Measurements from ENCODE around the gene WFDC9. TPM values are rescaled to one million over a fixed set of nuclear protein-coding genes. Genes with fewer than 3 reads are reported as not detected.

The WFDC9 gene
- total RNA-seq, 1 experiment from 2014 or later: not detected

DNA sequence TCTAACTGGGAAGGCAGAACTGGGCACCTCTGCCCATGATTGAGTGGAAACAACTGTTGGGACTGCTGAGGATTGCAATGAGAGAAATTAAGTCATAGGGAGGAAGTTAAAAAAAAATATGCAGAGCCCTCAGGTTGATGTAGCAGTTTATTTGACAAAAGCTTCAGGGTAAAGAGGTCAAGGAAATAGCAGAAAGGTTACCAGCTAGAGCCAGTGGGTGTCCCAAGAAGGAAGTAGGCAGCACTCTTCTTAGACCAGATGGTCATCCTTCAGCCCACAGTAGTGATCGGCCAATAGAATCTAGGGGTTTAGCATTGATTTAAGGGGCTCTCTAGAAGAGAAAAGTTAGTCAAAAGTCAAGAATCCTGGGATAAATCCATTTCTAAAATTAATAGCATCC lies 23.3 kb downstream of the WFDC9 start:
- no peak for DNase-seq
- H4K8ac ChIP-seq (replicated peaks; ENCODE audit: insufficient read length, low read depth, low read length): no peak overlapping the region
- H2BK5ac ChIP-seq (ENCODE audit: insufficient read length, low read length): no peak overlapping the region
- H3K18ac ChIP-seq (ENCODE audit: insufficient read length, low read depth, low read length): no peak overlapping the region
- Mint-ChIP-seq H3K36me3 (ENCODE audit: insufficient read depth in 1 of 3, low read depth in 3 of 3) (peaks cover 2 to 19% (median 13%) of the 10 kb centered on the region in 3 experiments), H3K9me3 (peaks cover 22 to 32% of the 10 kb centered on the region in 2 experiments), H3K4me3 (no peak overlapping the region), H3K27ac (no peak overlapping the region), H3K27me3 (ENCODE audit: low read depth) (no peaks in the 10 kb centered on the region; the same call in 1 of the 2 replicates), H3K4me1 (peaks cover 10% of the 10 kb centered on the region in 2 experiments)
- WGBS (ENCODE audit: extremely low coverage, insufficient read length, low lambda C conversion rate): no CpG with 5 or more reads among the region's 1 CpG
- H4K20me1 ChIP-seq (ENCODE audit: control insufficient read depth, insufficient read depth, insufficient read length): no peaks in the 10 kb centered on the region
- no peaks in the 10 kb centered on the region for H3K79me1 ChIP-seq (ENCODE audit: insufficient read depth, low read depth, low read length, poor library complexity, severe bottlenecking)
- H4K5ac ChIP-seq (ENCODE audit: insufficient read length, low read depth, low read length): no peak overlapping the region
- no peak overlapping the region for H2BK15ac ChIP-seq (ENCODE audit: low read depth, low read length)
- peaks cover 11% of the 10 kb centered on the region for H3K9me3 ChIP-seq (ENCODE audit: control insufficient read depth, low read depth, low read length)
- no peak overlapping the region for H3K23ac ChIP-seq (ENCODE audit: insufficient read length, low read depth, low read length)
- no peak overlapping the region for H2BK12ac ChIP-seq (ENCODE audit: insufficient read length, low read depth, low read length)
- H2BK120ac ChIP-seq (ENCODE audit: low read depth, low read length, poor library complexity, severe bottlenecking): no peak overlapping the region
- H3K27ac ChIP-seq (ENCODE audit: insufficient read length, low read depth, low read length): no peak overlapping the region
- peaks cover 3% of the 10 kb centered on the region; the same call in 1 of the 2 replicates for H3K4me1 ChIP-seq (ENCODE audit: insufficient read depth, low read length)
- no peak overlapping the region for H2AK5ac ChIP-seq (ENCODE audit: insufficient read length, low read length)
- TF ChIP-seq, protein P1, sequence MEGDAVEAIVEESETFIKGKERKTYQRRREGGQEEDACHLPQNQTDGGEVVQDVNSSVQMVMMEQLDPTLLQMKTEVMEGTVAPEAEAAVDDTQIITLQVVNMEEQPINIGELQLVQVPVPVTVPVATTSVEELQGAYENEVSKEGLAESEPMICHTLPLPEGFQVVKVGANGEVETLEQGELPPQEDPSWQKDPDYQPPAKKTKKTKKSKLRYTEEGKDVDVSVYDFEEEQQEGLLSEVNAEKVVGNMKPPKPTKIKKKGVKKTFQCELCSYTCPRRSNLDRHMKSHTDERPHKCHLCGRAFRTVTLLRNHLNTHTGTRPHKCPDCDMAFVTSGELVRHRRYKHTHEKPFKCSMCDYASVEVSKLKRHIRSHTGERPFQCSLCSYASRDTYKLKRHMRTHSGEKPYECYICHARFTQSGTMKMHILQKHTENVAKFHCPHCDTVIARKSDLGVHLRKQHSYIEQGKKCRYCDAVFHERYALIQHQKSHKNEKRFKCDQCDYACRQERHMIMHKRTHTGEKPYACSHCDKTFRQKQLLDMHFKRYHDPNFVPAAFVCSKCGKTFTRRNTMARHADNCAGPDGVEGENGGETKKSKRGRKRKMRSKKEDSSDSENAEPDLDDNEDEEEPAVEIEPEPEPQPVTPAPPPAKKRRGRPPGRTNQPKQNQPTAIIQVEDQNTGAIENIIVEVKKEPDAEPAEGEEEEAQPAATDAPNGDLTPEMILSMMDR (conservative IDR thresholded peaks at IDR 0.05): no peak
- no peak overlapping the region for H2AFZ ChIP-seq (ENCODE audit: low read length)
- H3K79me2 ChIP-seq (ENCODE audit: insufficient read depth, low read length): no peaks in the 10 kb centered on the region
- H3K4ac ChIP-seq (ENCODE audit: low read depth, low read length): no peak overlapping the region
- H3K4me2 ChIP-seq (ENCODE audit: insufficient read depth, insufficient read length, low read length): no peak overlapping the region
- no peak overlapping the region for H3K9ac ChIP-seq (ENCODE audit: extremely low read depth, insufficient read length, low read length)
- no peak overlapping the region for H3T11ph ChIP-seq (ENCODE audit: low read length)
- no peak overlapping the region for H3K56ac ChIP-seq (ENCODE audit: insufficient read length, low read depth, low read length)
- H3K14ac ChIP-seq (ENCODE audit: insufficient read depth, low read length): no peak overlapping the region
- no peak overlapping the region for H4K91ac ChIP-seq (ENCODE audit: insufficient read length, low read depth, low read length)
- no peaks in the 10 kb centered on the region for H3K27me3 ChIP-seq (ENCODE audit: insufficient read depth, low read length)
- H2BK20ac ChIP-seq (ENCODE audit: low read depth, low read length, poor library complexity, severe bottlenecking): no peak overlapping the region
- no peaks in the 10 kb centered on the region for H3K23me2 ChIP-seq (ENCODE audit: insufficient read length, low read depth, low read length, poor library complexity, severe bottlenecking)
